GM21786 (cell line): ENCODE data around the gene TRIL.

ENCODE experiments used
- ATAC-seq: cut with Tn5 transposase; IDR thresholded peaks from one replicate; pipeline ENCODE4 v1.9.1; 2021; ENCODE audit not compliant: unreplicated experiment

TRIL gene, protein sequence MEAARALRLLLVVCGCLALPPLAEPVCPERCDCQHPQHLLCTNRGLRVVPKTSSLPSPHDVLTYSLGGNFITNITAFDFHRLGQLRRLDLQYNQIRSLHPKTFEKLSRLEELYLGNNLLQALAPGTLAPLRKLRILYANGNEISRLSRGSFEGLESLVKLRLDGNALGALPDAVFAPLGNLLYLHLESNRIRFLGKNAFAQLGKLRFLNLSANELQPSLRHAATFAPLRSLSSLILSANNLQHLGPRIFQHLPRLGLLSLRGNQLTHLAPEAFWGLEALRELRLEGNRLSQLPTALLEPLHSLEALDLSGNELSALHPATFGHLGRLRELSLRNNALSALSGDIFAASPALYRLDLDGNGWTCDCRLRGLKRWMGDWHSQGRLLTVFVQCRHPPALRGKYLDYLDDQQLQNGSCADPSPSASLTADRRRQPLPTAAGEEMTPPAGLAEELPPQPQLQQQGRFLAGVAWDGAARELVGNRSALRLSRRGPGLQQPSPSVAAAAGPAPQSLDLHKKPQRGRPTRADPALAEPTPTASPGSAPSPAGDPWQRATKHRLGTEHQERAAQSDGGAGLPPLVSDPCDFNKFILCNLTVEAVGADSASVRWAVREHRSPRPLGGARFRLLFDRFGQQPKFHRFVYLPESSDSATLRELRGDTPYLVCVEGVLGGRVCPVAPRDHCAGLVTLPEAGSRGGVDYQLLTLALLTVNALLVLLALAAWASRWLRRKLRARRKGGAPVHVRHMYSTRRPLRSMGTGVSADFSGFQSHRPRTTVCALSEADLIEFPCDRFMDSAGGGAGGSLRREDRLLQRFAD

DNA sequence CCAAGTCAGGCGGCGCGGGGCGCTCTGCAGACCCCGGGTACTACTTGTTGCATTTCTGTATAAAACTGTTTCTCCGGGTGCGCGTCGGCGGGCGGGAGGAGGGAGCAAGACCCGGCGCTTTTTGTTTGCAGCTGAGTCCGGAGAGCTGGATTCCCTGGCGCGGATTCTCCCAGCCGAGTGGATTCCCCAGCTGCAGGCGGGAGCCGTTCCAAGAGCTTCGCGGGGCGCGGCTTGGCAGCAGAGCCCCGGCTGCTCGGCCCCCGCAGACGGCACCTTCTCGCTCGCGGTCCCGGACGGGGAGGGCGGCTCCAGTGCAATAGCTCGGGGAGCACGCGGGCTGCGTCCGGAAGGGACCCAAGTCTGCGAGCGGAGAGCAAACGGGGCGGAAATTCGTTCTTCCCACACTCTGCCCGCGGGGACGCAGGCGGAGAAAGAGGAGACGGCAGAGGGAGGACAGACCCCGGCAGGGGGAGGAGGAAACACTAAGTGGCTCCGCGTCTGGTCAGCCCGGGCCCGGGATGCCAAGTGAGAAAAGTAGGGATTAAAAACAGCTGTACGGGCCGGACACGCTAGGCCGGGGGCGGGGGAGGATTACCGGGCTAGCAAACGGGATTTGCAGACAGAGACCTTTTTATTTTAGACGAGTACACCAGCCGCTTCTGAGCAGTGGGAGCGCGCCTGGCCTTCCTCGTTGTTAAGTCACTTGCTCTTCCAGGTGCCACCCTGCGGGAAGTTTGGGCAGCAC is at the start of gene TRIL:
TRIL (minus strand) TSS at position 96 of the 745 bp plus-strand sequence. CDS start 284 bp downstream, outside the sequence.
- no peak for ATAC-seq

DNA sequence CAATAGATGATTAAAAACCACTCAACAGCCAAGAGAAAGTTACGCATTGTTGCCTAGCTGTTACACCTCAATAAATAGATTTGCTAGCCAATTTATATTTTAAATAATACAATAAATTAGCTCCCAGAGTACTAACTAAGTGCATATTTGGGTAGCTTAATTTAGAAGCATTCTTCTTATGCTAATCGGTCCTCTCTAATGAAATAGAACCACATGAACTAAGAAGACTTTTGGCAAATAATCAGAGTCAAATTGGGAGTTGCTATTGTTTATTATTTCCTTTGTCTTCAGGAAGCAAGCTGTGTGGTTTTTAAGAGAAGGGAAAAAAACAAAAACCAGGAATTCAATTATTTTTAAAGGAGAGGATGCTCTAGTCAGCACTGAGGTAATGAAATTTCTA is 49.0 kb upstream of the TRIL start:
- ATAC-seq, result no peak

DNA sequence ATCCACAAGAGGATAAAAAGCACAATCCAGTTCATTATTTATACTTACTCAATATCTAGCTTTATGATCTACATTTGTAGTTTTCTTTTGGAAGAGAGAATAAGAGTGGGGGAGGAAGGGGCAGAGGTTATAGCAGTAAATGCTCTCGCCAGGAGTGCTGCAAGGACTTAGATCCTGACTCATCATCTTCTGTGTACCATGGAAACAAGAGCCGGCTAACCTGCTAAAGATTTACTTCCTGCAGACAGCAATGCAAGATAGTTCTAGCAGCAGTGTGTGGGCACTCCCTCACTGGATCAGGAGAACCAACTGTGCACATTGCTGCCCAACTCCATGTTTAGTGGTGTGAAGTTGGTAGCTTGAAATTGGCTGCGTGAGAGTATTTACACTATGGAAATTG is 47.7 kb upstream of the TRIL start:
- no peak for ATAC-seq

DNA sequence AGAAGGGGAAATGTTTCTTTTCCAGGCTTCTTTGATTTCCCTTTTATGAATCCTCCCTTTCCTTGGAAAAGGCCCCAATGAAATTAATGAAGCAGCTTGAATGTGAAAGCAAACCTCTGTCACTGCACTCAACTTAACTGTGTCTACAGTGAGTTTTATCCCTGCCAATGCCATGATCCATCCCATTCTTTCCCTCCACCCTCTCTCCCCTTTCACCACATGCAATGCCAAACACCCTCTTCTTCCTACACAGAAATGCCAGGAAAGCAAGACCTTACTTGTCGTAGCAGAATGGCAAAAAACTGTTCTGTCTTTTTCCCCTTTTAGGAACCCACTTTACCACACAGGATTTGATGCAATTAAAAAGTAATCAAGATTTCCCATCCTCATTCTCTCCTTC is 47.3 kb upstream of the TRIL start:
- no peak for ATAC-seq

DNA sequence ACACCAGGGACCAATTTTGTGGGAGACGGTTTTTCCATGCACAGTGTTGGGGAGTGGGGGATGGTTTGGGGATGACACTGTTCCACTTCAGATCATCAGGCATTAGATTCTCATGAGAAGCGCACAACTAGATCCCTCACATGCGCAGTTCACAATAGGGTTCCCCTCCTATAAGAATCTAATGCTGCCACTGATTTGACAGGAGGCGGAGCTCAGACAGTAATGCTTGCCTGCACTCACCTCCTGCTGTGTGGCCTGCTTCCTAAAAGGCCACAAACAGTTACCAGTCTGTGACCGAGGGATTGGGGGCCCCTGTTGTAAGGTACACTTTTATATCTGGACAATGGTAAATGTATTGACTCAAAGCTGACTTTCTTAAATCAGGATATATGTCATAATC is 45.6 kb upstream of the TRIL start:
- ATAC-seq, result no peak

DNA sequence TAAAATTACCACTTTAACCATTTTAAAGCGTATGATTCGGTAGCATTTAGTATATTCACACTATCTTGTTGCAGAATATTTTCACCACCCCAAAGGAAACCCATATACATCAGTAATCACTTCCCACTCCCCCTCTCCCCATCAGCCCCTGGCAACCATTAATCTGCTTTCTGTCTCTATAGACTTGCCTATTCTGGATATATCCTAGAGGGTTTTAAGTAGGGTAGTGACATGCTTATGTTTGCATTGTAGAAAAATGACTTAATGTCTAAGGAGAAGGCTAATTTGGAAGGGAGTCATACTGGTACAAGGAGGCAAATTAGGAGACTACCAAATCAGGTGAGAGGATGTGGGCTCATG is 42.6 kb upstream of the TRIL start:
- no peak for ATAC-seq

DNA sequence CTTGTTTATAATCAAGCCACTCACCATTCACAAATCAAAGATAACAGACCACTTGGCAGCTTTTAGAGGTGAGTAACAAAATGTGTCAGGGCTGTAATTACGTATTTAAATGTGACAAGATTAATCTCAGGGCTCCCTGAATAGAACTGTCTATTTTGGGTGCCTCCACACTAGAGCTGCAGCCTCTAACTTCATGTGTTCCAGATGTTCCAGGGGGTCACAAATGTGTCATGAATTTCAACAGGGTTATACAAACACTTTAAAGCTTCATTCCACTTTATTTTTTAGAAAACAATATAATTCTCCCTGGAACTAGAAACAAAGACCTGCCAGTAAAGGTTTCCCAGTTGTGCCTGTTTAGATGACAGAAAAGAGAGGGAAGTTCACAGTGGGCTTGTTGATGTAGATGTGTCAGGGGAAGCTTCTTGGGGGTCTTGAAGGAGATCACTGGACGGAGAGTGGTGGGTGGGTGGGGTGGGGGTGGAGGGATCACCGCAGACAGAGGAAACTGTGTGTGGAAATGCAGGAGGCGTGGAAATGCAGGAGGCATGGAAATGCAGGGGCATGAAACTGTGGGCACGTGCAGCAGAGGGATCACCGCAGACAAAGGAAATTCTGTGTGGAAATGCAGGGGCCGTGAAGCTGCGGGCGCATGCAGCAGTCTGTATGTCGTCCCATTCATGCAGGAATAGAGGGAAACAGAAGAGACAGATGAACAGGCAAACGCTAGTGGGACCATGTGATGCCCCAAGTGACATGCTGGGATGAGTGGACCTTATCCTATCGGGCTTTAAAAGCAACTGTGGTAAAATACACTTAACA is 42.0 kb upstream of the TRIL start:
- ATAC-seq, result no peak

DNA sequence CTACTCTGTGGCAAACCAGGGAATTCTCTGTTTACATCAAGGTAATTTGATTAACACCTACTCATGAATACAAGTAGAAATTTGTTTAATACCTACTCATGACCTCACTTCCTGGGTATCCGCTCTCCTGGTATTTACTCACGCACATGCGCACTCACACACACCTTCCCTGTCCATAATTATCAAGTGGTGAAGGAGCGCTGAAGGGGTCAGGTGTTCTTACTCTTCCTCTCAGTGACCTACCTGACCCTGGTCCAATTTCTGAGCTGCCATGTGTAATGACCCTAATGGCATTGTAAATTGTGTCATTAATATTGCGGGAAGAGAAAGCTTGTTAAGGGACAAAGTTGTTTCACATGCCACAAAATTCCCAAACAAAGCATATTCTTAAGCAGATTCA is 41.3 kb upstream of the TRIL start:
- no peak for ATAC-seq

DNA sequence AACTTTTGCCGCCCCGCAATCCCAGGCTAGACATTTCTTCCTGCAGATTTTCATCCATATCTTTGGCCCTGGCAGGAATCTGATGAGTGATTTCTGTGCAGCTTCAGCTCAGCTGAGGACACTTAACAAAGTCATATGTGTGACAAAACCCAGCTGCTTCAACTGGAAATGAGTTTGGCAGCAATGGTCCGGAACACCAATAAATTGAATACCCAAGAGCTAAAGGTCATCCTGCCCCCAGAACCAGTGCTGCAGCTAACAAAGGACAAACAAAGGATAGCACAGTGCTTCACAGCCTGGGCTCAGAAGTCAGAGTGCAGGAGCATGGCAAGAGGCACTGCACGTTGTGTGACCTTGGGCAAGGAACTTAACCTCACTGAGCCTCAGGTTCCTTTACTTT is 40.0 kb upstream of the TRIL start:
- ATAC-seq, result no peak

DNA sequence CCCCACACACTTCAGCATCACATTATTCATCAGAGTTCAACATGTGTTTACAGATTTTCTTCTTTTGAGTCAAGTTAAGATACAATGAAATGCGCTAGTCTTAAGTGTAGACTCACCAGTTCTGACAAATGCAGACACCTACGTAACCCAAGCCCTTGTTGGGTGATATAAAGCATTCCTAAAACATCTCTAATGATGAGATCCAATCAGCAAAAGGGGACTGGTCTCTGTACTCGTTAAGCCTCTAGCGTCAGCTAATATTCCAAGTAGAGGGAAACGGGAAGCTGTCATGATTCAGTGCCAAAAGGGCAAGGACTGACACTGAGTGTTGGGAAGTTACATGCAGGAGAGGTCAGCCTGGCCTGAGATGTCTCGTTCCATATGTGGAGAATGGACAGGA is 38.7 kb upstream of the TRIL start:
- no peak for ATAC-seq

DNA sequence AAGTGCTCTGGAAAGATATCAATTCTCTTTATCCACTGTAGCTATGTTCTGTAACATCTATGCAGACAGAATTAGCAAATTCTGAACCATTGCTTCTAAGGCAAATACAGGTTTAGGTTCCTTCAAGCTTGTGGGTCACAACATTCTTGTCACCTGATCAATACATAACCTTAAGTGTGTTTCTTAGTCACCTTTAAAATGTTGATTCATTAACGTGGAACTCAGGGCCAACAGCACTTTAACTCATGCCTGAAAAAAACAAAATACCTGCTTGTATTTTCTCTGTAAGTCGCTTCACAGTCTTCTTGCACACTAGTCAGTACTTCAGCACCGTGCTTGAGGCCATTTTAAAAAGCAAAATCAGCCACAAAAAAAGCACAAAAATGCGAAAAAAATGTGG is 35.2 kb upstream of the TRIL start:
- ATAC-seq, result no peak

DNA sequence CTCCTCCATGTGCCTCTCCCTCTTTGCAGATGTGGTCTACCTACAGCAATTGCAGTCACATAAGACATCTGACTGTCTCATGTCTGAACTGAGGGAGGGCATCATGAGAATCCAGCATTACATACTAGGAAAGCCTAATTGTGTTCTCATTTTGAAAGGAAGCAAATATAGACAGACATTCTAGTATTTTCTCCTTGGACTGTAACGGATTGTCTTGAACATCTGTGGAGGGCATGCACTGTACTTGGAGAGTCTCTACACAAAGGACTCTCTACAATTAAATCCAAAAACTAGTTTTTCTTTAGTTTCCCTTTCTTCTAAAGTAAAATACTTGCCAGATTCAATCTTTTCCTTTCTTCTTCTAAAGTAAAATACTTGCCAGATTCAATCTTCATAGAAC is 34.7 kb upstream of the TRIL start:
- no peak for ATAC-seq

DNA sequence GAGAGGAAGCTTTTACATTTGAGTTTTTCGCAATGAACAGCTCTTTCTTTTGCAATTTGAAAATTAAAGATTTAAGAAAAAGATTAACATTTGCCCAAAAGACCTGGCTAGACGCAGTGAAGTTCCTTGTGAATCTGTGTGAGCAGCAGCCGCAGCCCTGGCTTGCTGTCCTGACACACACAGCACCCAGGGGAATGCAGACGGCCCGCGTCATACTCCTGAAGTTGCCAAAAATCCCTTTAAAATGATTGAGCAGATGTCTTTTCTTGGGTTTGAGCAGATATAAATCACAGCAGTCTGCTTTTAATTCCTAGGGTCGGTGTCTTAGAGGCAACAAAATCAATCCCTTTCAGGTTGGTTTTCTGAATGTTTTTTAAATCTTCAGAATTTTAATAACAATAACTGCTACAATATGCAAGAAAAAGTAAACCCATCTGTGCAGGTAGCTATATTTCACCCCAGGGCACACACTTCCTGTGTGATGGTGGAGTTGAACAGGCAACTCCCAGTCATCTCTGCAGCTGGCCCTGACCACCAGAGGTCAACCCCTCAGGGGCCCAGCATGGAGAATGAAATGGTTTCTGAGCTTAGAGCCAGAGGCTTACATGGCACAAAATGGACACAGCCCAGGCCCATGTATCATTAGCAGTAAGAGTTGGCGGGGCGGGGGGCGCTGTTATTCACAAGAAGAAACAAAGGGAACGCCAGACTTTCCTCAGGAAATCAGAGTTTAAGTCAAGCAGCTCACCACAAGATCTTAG is 32.2 kb upstream of the TRIL start:
- no peak for ATAC-seq

DNA sequence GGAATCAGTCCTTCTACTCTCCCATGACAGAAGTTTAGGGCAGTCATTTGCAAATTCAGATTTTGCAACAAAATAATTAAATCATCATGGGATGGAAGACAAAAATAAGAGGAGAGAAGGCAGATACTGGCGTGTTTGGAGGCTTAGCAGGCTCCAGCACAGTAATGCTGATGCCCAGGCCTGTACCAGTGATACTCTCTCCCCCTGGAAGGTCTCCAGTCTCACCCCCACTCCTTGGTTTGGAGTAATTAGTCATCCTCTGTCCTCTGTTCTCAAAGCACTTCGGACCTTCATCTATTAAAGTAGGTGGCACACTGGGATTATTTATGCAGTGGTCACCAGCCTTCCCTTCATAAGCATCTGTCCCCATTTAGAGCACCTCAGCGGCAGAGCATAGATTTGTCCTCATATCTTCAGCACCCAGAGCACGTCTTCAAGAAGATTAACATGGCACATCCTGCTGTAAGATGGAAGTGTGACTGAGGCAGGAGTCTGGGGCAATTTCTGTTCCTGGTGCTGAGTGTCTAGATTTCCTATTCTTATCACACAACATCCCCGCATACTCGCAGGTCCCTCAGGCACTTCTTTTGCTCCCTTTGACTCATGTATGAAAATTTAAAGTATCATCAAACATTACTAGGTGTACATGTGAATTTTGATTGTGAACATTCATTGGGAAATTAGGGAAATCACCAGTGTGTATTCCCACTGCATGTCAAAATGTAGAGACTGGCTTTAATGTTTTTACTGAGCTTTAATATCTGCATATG is 31.3 kb upstream of the TRIL start:
- ATAC-seq, result no peak

DNA sequence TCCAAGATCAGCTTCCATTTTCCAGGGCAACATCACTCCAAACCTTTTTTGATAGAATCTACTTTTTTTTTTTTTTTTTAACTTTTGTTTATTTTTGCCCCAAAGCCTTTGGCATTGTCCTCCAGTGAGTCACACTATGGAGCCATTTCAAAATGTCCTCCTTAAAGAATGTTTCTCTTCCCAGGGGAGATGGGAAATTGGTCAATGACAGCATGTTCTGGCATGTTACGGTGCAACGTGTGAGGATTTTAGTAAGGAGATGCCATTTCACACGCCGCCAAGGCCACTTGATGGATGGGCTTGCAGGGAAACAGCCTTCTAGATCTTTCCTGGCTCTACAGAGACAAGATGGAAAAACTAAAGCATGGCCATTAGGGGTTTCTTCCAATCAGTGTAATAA is 30.7 kb upstream of the TRIL start:
- no peak for ATAC-seq

DNA sequence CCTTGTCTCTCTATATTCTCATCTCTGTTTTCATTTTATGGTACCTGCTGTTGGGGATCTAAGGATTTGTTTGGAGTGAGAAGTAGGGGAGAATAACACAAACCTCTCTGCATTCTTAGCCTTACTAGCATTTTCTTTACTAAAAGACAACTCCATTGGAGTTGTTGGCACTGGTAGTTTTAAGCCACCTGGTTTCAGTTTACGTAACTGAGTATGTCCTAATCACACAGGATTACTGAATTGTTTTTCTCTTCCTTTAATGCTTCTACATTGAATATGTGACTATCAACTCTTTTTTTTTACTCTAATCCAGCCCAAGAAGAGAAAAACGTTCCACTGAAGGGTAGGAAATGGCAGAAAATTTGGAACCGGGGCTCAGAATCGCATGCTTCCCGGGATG is 30.0 kb upstream of the TRIL start:
- no peak for ATAC-seq

DNA sequence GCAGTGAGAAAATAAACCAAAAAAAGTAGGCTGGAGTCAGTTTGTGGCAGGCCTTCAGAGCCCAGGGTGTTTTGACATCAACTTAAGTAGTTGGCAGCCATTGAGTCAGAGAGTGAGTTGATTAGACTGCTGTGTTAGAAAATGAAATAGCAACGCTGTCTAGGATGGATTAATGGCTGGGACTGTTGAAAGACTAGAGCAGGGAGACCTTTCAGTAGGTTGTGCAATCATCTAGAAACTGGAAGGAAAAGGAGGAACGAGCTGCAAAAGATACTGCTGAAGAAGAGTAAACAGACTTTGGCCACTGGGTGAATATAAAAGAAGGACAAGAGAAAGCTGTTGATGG is 28.6 kb upstream of the TRIL start:
- ATAC-seq, result no peak

DNA sequence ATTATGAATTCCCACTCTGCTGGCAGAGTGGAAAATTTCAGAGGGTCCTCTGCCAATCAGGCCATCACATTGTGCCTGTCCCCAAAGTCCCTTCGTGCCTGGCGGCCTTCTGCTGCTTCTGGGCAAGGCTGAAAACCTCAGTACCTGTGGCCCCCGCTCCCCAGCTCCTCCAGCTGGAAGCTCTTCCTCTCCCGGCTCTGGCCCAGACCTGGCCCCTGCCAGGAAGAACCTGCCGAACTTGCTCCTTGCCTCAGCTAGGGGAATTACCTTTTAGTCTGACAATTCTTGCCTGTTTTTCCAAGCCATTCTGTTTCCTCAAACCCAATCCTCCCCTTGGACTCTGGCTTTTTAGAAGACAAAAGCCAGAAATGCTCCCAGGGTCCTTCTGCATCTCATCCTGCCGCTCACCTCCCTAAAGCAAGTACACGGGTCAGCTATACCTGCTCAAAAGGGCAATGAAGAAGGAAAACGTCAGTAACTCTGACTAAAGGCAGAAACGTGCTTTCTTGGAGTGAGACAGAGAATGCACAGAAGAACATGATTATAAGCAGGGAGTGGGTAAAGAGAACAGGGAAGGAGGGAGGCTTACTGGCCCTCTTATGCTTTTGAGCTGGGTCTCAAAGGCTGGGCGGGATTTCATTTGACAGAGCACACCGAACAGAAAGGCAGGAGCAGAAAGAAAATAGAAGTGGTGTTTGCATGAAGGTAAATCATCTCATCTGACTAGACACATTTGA is 28.1 kb upstream of the TRIL start:
- ATAC-seq, result no peak

DNA sequence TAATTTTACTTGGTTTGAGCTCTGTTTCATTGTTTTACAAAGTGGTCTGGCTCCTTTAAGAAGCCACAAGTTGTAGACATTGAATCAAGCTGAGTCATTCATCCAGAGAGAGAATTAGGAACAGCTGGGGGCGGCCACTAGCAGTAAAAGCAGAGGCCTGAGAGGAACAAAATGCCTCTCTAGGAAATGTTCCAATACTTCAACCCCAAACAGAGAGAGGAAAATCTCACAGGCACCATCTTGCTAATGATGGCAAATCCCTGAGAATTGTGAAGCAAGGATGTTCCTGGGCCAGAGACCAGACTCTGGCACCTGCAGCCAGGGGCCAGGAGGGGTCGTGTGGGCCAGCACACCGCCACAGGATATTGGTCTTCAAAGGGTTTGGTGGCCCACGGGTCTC is 26.5 kb upstream of the TRIL start:
- ATAC-seq, result no peak
